Gastrocnemius medialis (tissue), 4 donors: ENCODE measurements around the gene TNFRSF18. TPM values are rescaled to one million over a fixed set of nuclear protein-coding genes. Genes with fewer than 3 reads are reported as not detected.

Source experiments
- ATAC-seq, 2 donors: fragments of 150-250 bp; one replicate each; pipeline ENCODE4 v1.9.1; 2016
- DNase-seq, 2 donors: peaks; one replicate each; pipeline ENCODE4 v3.0.0-alpha.2; 2019
- H3K27ac ChIP-seq, 4 donors: fragments of 200-600 bp; sonication (generic); 1 replicate in 1 of 4; 2 replicates in 3 of 4; pipeline ENCODE4 v1.5.1; 2016 to 2018; ENCODE audit warnings: mild to moderate bottlenecking in 2 of 4, moderate library complexity in 1 of 4
- H3K27me3 ChIP-seq, 3 donors: fragments of 200-600 bp; sonication (generic) in 2 of 3; 1 replicate in 1 of 3; 2 replicates in 2 of 3; pipeline versions ENCODE4 v1.5.1 to v1.6.0; 2016 to 2019; ENCODE audit warnings: mild to moderate bottlenecking in 1 of 3, moderate library complexity in 1 of 3
- H3K36me3 ChIP-seq, 2 donors: fragments of 200-600 bp; sonication (generic) in 1 of 2; one replicate each; pipeline ENCODE4 v1.5.1; 2017 to 2018
- H3K4me1 ChIP-seq, 2 donors: fragments of 200-600 bp; sonication (generic) in 1 of 2; one replicate each; pipeline ENCODE4 v1.5.1; 2016 to 2017; ENCODE audit warnings: mild to moderate bottlenecking in 2 of 2
- H3K4me3 ChIP-seq, 4 donors: fragments of 200-600 bp; sonication (generic) in 3 of 4; 1 replicate in 1 of 4; 2 replicates in 3 of 4; pipeline ENCODE4 v1.5.1; 2016 to 2019; ENCODE audit warnings: mild to moderate bottlenecking in 2 of 4
- H3K9me3 ChIP-seq, 3 donors: fragments of 200-600 bp; sonication (generic) in 2 of 3; 1 replicate in 1 of 3; 2 replicates in 2 of 3; pipeline ENCODE4 v1.5.1; 2016 to 2019
- CTCF ChIP-seq, 5 experiments: fragments of 450-650 bp in 3 of 5; fragments of 200-600 bp in 2 of 5; sonication (generic) in 2 of 5; IDR thresholded peaks in 4 of 5; conservative IDR thresholded peaks in 1 of 5; 1 replicate in 4 of 5; 2 replicates in 1 of 5; pipeline ENCODE4 v1.5.1; 2016 to 2019; ENCODE audit warnings: antibody characterized with exemption in 5 of 5, mild to moderate bottlenecking in 3 of 5, moderate library complexity in 3 of 5
- POLR2A ChIP-seq, 2 donors: fragments of 450-650 bp; IDR thresholded peaks; one replicate each; pipeline ENCODE4 v1.6.1; 2017; ENCODE audit warnings: antibody characterized with exemption in 2 of 2, mild to moderate bottlenecking in 2 of 2, moderate library complexity in 2 of 2
- in situ Hi-C, 4 donors: fragments of 200-750 bp; cut with MboI; loops; one replicate each; pipeline versions ENCODE4 v1.15.0 to v1.8.0; 2017; ENCODE audit warnings: low sequenced_read_pairs in 4 of 4
- intact Hi-C: fragments of 100-400 bp; cut with DNase I; formaldehyde crosslinking; loops from one replicate; pipeline ENCODE4 v1.15.1; 2023; ENCODE audit warnings: low total_unique reads
- total RNA-seq, 4 donors: library from RNA; depleted of rRNA; stranded (reverse); fragments of >200 nt; gene quantifications; one replicate each; pipeline versions ENCODE4 v1.1.0 to v1.2.3, GENCODE V29; 2016

Gene TNFRSF18
- total RNA-seq, 4 donors from 2014 or later, result not detected

- Histone ChIP-seq H3K27ac (no peak overlapping the region), H3K4me3 (no peak overlapping the region), H3K27me3 (peaks cover 0 to 17% (median 0%) of the 10 kb centered on the region in 3 donors), H3K4me1 (peaks cover 4 to 13% of the 10 kb centered on the region in 2 donors), H3K9me3 (no peaks in the 10 kb centered on the region), H3K36me3 (no peaks in the 10 kb centered on the region)
- ATAC-seq, result no peak
- in situ Hi-C loops, result no loop called here
- DNase-seq, result no peak
- intact Hi-C loops, result no loop called here
- TF ChIP-seq CTCF (IDR thresholded peaks at IDR 0.05 in 4 of 5, conservative IDR thresholded peaks at IDR 0.05 in 1 of 5) (no peak), POLR2A (IDR thresholded peaks at IDR 0.05) (no peak)
Observed at GRCh38 chr1:1164361-1164700, 42.1 kb downstream of the TNFRSF18 start.

- Histone ChIP-seq H3K4me3 (no peak overlapping the region), H3K4me1 (peaks cover 4 to 15% of the 10 kb centered on the region in 2 donors), H3K27ac (no peak overlapping the region), H3K27me3 (peaks cover 0 to 10% (median 0%) of the 10 kb centered on the region in 3 donors), H3K9me3 (no peaks in the 10 kb centered on the region), H3K36me3 (no peaks in the 10 kb centered on the region)
- TF ChIP-seq POLR2A (IDR thresholded peaks at IDR 0.05) (no peak), CTCF (IDR thresholded peaks at IDR 0.05 in 4 of 5, conservative IDR thresholded peaks at IDR 0.05 in 1 of 5) (no peak)
- DNase-seq (no peak), ATAC-seq (no peak)
- intact Hi-C loops, result no loop called here
- in situ Hi-C loops, result no loop called here
Observed at GRCh38 chr1:1163538-1164070, 42.8 kb downstream of the TNFRSF18 start.

GRCh38 chr1:1162597-1163537 is 43.5 kb downstream of the TNFRSF18 start:
- H3K27ac ChIP-seq, result no peak overlapping the region
- DNase-seq (no peak), ATAC-seq (no peak)
- peaks cover 4 to 21% of the 10 kb centered on the region in 2 donors for H3K4me1 ChIP-seq
- no peaks in the 10 kb centered on the region for H3K36me3 ChIP-seq
- no peak for TF ChIP-seq POLR2A (IDR thresholded peaks at IDR 0.05)
- TF ChIP-seq CTCF (IDR thresholded peaks at IDR 0.05 in 4 of 5, conservative IDR thresholded peaks at IDR 0.05 in 1 of 5), result no peak
- H3K4me3 ChIP-seq, result no peak overlapping the region
- in situ Hi-C loops, result no loop called here
- H3K27me3 ChIP-seq, result peaks cover 0 to 13% (median 3%) of the 10 kb centered on the region in 3 donors
- no peaks in the 10 kb centered on the region for H3K9me3 ChIP-seq
- intact Hi-C loops, result no loop called here

GRCh38 chr1:1161683-1162079 is 44.7 kb downstream of the TNFRSF18 start:
- Histone ChIP-seq H3K27me3 (peaks cover 0 to 13% (median 4%) of the 10 kb centered on the region in 3 donors), H3K36me3 (no peaks in the 10 kb centered on the region), H3K4me3 (no peak overlapping the region), H3K4me1 (peaks cover 4 to 25% of the 10 kb centered on the region in 2 donors), H3K9me3 (no peaks in the 10 kb centered on the region), H3K27ac (no peak overlapping the region)
- no peak for TF ChIP-seq CTCF (IDR thresholded peaks at IDR 0.05 in 4 of 5, conservative IDR thresholded peaks at IDR 0.05 in 1 of 5)
- no peak for TF ChIP-seq POLR2A (IDR thresholded peaks at IDR 0.05)
- in situ Hi-C loops, result no loop called here
- DNase-seq (no peak), ATAC-seq (no peak)
- intact Hi-C loops, result no loop called here
